GM12878 (cell line): ENCODE results near the gene ZBTB22. TPM values are rescaled to one million over a fixed set of nuclear protein-coding genes. Genes with fewer than 3 reads are reported as not detected.

Experiments
- BCLAF1 ChIP-seq: fragments of 450-650 bp; IDR thresholded peaks from 2 replicates; pipeline ENCODE4 v1.6.1; 2017; ENCODE audit warnings: antibody characterized with exemption, mild to moderate bottlenecking, moderate library complexity
- BHLHE40 ChIP-seq, 2 experiments: fragments of 450-650 bp in 1 of 2; IDR thresholded peaks; 2 replicates each; pipeline ENCODE4 v1.6.1; 2011 to 2017; ENCODE audit warnings: low read depth in 2 of 2, borderline replicate concordance in 1 of 2, improper control_type of control experiment in 1 of 2, low read length in 1 of 2, mild to moderate bottlenecking in 1 of 2
- BRCA1 ChIP-seq: IDR thresholded peaks from 2 replicates; pipeline ENCODE4 v1.6.1; 2011; ENCODE audit warnings: low read depth, low read length, improper control_type of control experiment
- E2F8 ChIP-seq: fragments of 450-650 bp; IDR thresholded peaks from 2 replicates; pipeline ENCODE4 v1.6.1; 2018; ENCODE audit warnings: mild to moderate bottlenecking, low read depth, moderate library complexity; ENCODE audit not compliant: partially characterized antibody
- EP300 ChIP-seq, 2 experiments: fragments of 150-350 bp in 1 of 2; IDR thresholded peaks; 2 replicates each; pipeline ENCODE4 v1.6.1; 2011 to 2012; ENCODE audit warnings: low read depth in 2 of 2, low read length in 2 of 2, borderline replicate concordance in 1 of 2, improper control_type of control experiment in 1 of 2, inconsistent platforms in 1 of 2; ENCODE audit not compliant: control insufficient read depth in 1 of 2
- HDAC6 ChIP-seq: fragments of 200-600 bp; sonication (generic); IDR thresholded peaks from one replicate; pipeline ENCODE4 v1.8.0; 2017; ENCODE audit warnings: antibody characterized with exemption; ENCODE audit not compliant: unreplicated experiment
- JUNB ChIP-seq: IDR thresholded peaks from 2 replicates; pipeline ENCODE4 v1.6.1; 2016; ENCODE audit warnings: antibody characterized with exemption, mild to moderate bottlenecking
- MEF2A ChIP-seq: IDR thresholded peaks from 2 replicates; pipeline ENCODE4 v1.6.1; 2011; ENCODE audit warnings: low read depth, mild to moderate bottlenecking, low read length, moderate library complexity; ENCODE audit not compliant: insufficient read depth
- MXI1 ChIP-seq: fragments of 150-350 bp; IDR thresholded peaks from 2 replicates; pipeline ENCODE4 v1.6.1; 2011; ENCODE audit warnings: low read depth, mild to moderate bottlenecking, inconsistent platforms, low read length, improper control_type of control experiment
- NR2C1 ChIP-seq: fragments of 450-650 bp; IDR thresholded peaks from 2 replicates; pipeline ENCODE4 v1.6.1; 2017; ENCODE audit warnings: antibody characterized with exemption, mild to moderate bottlenecking, moderate library complexity
- POLR2AphosphoS5 ChIP-seq: IDR thresholded peaks from 2 replicates; pipeline ENCODE4 v1.6.1; 2011; ENCODE audit warnings: mild to moderate bottlenecking, low read length, inconsistent platforms
- REST ChIP-seq: IDR thresholded peaks from 2 replicates; pipeline ENCODE4 v1.6.1; 2012; ENCODE audit warnings: mild to moderate bottlenecking, low read depth, low read length
- SIN3A ChIP-seq: IDR thresholded peaks from 2 replicates; pipeline ENCODE4 v1.6.1; 2012; ENCODE audit warnings: low read depth, low read length, improper control_type of control experiment
- SKIL ChIP-seq: fragments of 450-650 bp; IDR thresholded peaks from 2 replicates; pipeline ENCODE4 v1.6.1; 2017; ENCODE audit warnings: mild to moderate bottlenecking, low read depth, inconsistent platforms; ENCODE audit not compliant: poor library complexity, severe bottlenecking
- SPI1 ChIP-seq: IDR thresholded peaks from 2 replicates; pipeline ENCODE4 v1.6.1; 2011; ENCODE audit warnings: low read depth, mild to moderate bottlenecking, low read length, moderate library complexity, borderline replicate concordance; ENCODE audit not compliant: insufficient read depth
- SRF ChIP-seq, 2 experiments: IDR thresholded peaks; 2 replicates each; pipeline ENCODE4 v1.6.1; 2011; ENCODE audit warnings: low read depth in 2 of 2, low read length in 2 of 2, mild to moderate bottlenecking in 1 of 2, moderate library complexity in 1 of 2
- STAT1 ChIP-seq: fragments of 450-650 bp; conservative IDR thresholded peaks from 2 replicates; pipeline ENCODE4 v1.6.1; 2014; ENCODE audit warnings: antibody characterized with exemption, mild to moderate bottlenecking
- YY1 ChIP-seq: IDR thresholded peaks from 2 replicates; pipeline ENCODE4 v1.6.1; 2011; ENCODE audit warnings: low read depth, mild to moderate bottlenecking, low read length
- polyA plus RNA-seq, 11 experiments: library from polyadenylated mRNA; depleted of rRNA in 4 of 11; unstranded in 6 of 11; stranded (reverse) in 5 of 11; fragments of >200 nt; fragmentation: Nextera tagmentation in 4 of 11; fragmentation: Illumina TruSeq in 1 of 11; extraction: Ambion mirVana in 4 of 11; extraction: Trizol in 1 of 11; gene quantifications; 1 replicate in 1 of 11; 2 replicates in 10 of 11; pipeline versions ENCODE4 v1.2.1 to v1.2.3, GENCODE V29; 2011 to 2016; ENCODE audit warnings: inconsistent platforms in 2 of 11, missing spikeins in 2 of 11, low read depth in 1 of 11
- total RNA-seq, 4 experiments: library from RNA; depleted of rRNA in 3 of 4; stranded (reverse); fragments of >200 nt in 3 of 4; fragmentation: Illumina TruSeq in 1 of 4; extraction: Trizol in 1 of 4; gene quantifications; 2 replicates each; pipeline versions ENCODE4 v1.2.1 to v1.2.3, GENCODE V29; 2013 to 2021

The ZBTB22 gene
- total and polyA plus RNA-seq, 10 of the 15 experiments (the other 5 are each of a cell fraction or from before 2014, with no cell fraction given) = 0.11 to 9.9 (median 4.8) TPM

- TF ChIP-seq MEF2A (peak; percentile 38; the same call in 1 of the 2 replicates), POLR2AphosphoS5 (no peak), SKIL (no peak), E2F8 (no peak), BCLAF1 (no peak), SIN3A (no peak), BRCA1 (no peak), YY1 (no peak), JUNB (no peak), MXI1 (no peak), SPI1 (0 out of 2 replicates have a peak, but pooled peaks have one; percentile 11), REST (no peak), HDAC6 (no peak), SRF (IDR thresholded peaks at IDR 0.05; ENCODE audit: low read depth in 2 of 2, low read length in 2 of 2) (no peak), BHLHE40 (IDR thresholded peaks at IDR 0.05; ENCODE audit: borderline replicate concordance in 1 of 2, low read depth in 2 of 2, low read length in 1 of 2) (no peak), EP300 (IDR thresholded peaks at IDR 0.05; ENCODE audit: borderline replicate concordance in 1 of 2, control insufficient read depth in 1 of 2, low read depth in 2 of 2, low read length in 2 of 2) (no peak), NR2C1 (no peak), STAT1 (no peak)
These were observed 18.4 kb upstream of the ZBTB22 start (continued) for GRCh38 chr6:33335916-33336315.
